GM19035 (cell line): ENCODE measurements around the gene NELFA.

Experiments used
- ATAC-seq: cut with Tn5 transposase; IDR thresholded peaks from one replicate; pipeline ENCODE4 v1.9.1; 2021; ENCODE audit not compliant: unreplicated experiment

NELFA gene

GRCh38 chr4:1968686-1969295 lies 40.0 kb downstream of the NELFA start:
- ATAC-seq: no peak

GRCh38 chr4:1967512-1968149 lies 41.1 kb downstream of the NELFA start:
- no peak for ATAC-seq

- no peak for ATAC-seq
Observed at GRCh38 chr4:1964971-1965370, 43.8 kb downstream of the NELFA start.

GRCh38 chr4:1964443-1964842 lies 44.3 kb downstream of the NELFA start:
- no peak for ATAC-seq

GRCh38 chr4:1962980-1963379 lies 45.8 kb downstream of the NELFA start:
- no peak for ATAC-seq

GRCh38 chr4:1961563-1961962 lies 47.2 kb downstream of the NELFA start:
- ATAC-seq: no peak

- ATAC-seq: no peak
Observed at GRCh38 chr4:1961038-1961437, 47.7 kb downstream of the NELFA start.

- no peak for ATAC-seq
Observed at GRCh38 chr4:1960170-1960825, 48.5 kb downstream of the NELFA start.

- no peak for ATAC-seq
Observed at GRCh38 chr4:1959104-1959384, 49.7 kb downstream of the NELFA start.

- no peak for ATAC-seq
Observed at GRCh38 chr4:1958276-1959103, 50.3 kb downstream of the NELFA start.

GRCh38 chr4:1956631-1957030 lies 52.1 kb downstream of the NELFA start:
- no peak for ATAC-seq

- no peak for ATAC-seq
Observed at GRCh38 chr4:1953335-1953734, 55.4 kb downstream of the NELFA start.

- ATAC-seq: no peak
Observed at GRCh38 chr4:1952719-1953118, 56.1 kb downstream of the NELFA start.

- no peak for ATAC-seq
Observed at GRCh38 chr4:1952058-1952700, 56.6 kb downstream of the NELFA start.

GRCh38 chr4:1950369-1950768 lies 58.4 kb downstream of the NELFA start:
- no peak for ATAC-seq

- no peak for ATAC-seq
Observed at GRCh38 chr4:1948892-1949436, 59.8 kb downstream of the NELFA start.

- ATAC-seq: no peak
Observed at GRCh38 chr4:1948232-1948631, 60.5 kb downstream of the NELFA start.

GRCh38 chr4:1945912-1946311 lies 62.9 kb downstream of the NELFA start:
- ATAC-seq: no peak

- no peak for ATAC-seq
Observed at GRCh38 chr4:1945124-1945895, 63.5 kb downstream of the NELFA start.

GRCh38 chr4:1943928-1944327 lies 64.8 kb downstream of the NELFA start:
- no peak for ATAC-seq
